Osteocyte (in vitro differentiated cells): ENCODE measurements around the gene SLC43A3. TPM values are rescaled to one million over a fixed set of nuclear protein-coding genes. Genes with fewer than 3 reads are reported as not detected.

Experiments
- DNase-seq: peaks from one replicate; pipeline ENCODE4 v3.0.0; 2021; ENCODE audit warnings: mixed read lengths; ENCODE audit not compliant: unreplicated experiment; ENCODE audit errors: extremely low spot score
- H3K27ac Mint-ChIP-seq: one replicate; pipeline ENCODE4 v1.8.0; 2021; ENCODE audit warnings: mild to moderate bottlenecking, mixed read lengths; ENCODE audit not compliant: unreplicated experiment
- H3K27me3 Mint-ChIP-seq: one replicate; pipeline ENCODE4 v1.8.0; 2021; ENCODE audit warnings: mixed read lengths; ENCODE audit not compliant: unreplicated experiment
- H3K36me3 Mint-ChIP-seq: one replicate; pipeline ENCODE4 v1.8.0; 2021; ENCODE audit warnings: mixed read lengths; ENCODE audit not compliant: unreplicated experiment
- H3K4me1 Mint-ChIP-seq: one replicate; pipeline ENCODE4 v1.8.0; 2021; ENCODE audit warnings: mixed read lengths; ENCODE audit not compliant: unreplicated experiment
- H3K4me3 Mint-ChIP-seq: one replicate; pipeline ENCODE4 v1.8.0; 2021; ENCODE audit warnings: mild to moderate bottlenecking, moderate library complexity, mixed read lengths; ENCODE audit not compliant: unreplicated experiment
- H3K9me3 Mint-ChIP-seq: one replicate; pipeline ENCODE4 v1.8.0; 2021; ENCODE audit warnings: mixed read lengths; ENCODE audit not compliant: unreplicated experiment
- total RNA-seq: library from RNA; stranded (reverse); gene quantifications from 2 replicates; pipeline ENCODE4 v1.2.1, GENCODE V29; 2021
- TF ChIP-seq, protein P1 (sequence below): fragments of 200-600 bp; sonication (generic); IDR thresholded peaks from 2 replicates; pipeline ENCODE4 v1.5.0; 2021; ENCODE audit warnings: antibody characterized with exemption, mild to moderate bottlenecking, moderate library complexity

SLC43A3 gene
- total RNA-seq, 1 donor from 2014 or later: 14.9 TPM

DNA sequence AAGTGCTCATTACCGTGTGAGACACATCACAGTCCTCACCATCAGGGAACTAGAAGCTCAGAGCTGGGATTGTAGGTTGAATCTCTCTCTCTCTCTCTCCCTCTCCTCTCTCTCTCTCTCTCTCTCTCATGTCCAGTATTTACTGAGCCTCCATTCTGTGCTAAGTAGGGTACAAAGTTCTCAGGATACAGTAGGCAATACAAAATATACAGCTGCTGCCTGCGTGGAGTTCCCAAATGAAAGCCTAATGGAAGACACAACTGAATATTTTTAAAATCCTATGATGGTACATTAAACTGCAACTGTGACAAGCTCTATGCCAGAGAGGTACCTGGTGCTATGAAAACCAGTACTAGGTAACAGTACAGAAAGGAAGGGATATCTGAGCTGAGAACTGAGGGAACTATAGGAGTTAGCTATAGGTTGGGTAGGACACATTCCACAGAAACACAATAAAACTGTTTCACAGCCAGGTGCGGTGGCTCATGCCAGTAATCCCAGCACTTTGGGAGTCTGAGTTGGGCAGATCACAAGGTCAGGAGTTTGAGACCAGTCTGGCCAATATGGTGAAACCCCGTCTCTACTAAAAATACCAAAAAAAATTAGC lies 26.8 kb downstream of the SLC43A3 start:
- no peak overlapping the region for H3K27ac Mint-ChIP-seq
- no peaks in the 10 kb centered on the region for H3K36me3 Mint-ChIP-seq
- TF ChIP-seq, protein P1, sequence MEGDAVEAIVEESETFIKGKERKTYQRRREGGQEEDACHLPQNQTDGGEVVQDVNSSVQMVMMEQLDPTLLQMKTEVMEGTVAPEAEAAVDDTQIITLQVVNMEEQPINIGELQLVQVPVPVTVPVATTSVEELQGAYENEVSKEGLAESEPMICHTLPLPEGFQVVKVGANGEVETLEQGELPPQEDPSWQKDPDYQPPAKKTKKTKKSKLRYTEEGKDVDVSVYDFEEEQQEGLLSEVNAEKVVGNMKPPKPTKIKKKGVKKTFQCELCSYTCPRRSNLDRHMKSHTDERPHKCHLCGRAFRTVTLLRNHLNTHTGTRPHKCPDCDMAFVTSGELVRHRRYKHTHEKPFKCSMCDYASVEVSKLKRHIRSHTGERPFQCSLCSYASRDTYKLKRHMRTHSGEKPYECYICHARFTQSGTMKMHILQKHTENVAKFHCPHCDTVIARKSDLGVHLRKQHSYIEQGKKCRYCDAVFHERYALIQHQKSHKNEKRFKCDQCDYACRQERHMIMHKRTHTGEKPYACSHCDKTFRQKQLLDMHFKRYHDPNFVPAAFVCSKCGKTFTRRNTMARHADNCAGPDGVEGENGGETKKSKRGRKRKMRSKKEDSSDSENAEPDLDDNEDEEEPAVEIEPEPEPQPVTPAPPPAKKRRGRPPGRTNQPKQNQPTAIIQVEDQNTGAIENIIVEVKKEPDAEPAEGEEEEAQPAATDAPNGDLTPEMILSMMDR: no peak
- H3K4me3 Mint-ChIP-seq: no peak overlapping the region
- no peaks in the 10 kb centered on the region for H3K9me3 Mint-ChIP-seq
- peaks cover 6% of the 10 kb centered on the region for H3K27me3 Mint-ChIP-seq
- no peak for DNase-seq
- H3K4me1 Mint-ChIP-seq: no peaks in the 10 kb centered on the region

DNA sequence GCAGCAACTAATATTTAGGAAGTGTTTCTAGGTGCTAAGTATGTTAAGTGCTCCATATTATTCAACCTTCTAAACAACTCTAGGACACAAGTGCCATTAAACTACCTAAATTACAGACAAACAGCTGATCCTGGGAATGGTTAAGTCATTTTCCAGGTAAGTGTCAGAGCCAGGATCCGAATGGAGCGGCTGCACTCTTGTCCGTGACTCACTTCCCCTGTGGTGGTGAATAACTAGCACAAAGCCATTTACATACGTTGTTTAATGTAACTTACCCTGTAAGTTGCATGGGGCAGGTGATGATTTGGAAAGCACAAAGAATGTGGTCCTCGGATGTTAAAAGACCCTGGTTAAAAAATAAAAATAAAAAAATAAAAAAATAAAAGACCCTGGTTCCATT lies 27.7 kb downstream of the SLC43A3 start:
- H3K27ac Mint-ChIP-seq: no peak overlapping the region
- no peak overlapping the region for H3K4me3 Mint-ChIP-seq
- TF ChIP-seq, protein P1: no peak
- H3K9me3 Mint-ChIP-seq: no peaks in the 10 kb centered on the region
- H3K27me3 Mint-ChIP-seq: peaks cover 6% of the 10 kb centered on the region
- no peaks in the 10 kb centered on the region for H3K4me1 Mint-ChIP-seq
- no peaks in the 10 kb centered on the region for H3K36me3 Mint-ChIP-seq
- DNase-seq: no peak

DNA sequence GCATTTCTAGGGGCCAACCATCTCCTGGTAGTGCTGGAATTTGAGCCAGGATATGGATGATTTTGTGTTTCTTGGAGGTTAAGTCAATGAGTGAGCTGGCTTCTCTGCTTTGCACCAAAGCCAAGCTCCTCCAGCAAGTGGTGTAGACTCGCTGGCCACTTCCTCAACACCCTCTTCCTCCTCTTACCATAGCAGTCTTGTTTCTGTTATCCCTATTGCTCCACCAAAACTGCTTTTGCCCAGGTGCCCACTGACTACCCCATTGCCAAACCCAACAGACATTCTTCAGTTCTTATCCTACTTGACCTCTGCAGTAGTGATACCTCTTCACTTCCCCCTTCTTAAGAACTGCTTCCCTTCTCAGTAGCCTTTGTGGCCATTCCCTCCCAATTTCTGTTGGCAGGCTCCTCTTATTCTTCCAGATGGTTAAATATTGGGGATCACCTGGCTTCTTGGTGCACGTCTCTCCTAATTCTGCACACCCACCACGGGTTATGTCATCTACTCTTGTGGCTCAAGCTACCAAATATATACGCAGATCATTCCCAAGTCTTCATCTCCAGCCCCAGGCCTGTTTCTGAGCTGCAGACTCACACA lies 29.4 kb downstream of the SLC43A3 start:
- Mint-ChIP-seq H3K27me3 (peaks cover 12% of the 10 kb centered on the region), H3K4me1 (no peaks in the 10 kb centered on the region), H3K36me3 (no peaks in the 10 kb centered on the region), H3K4me3 (no peak overlapping the region), H3K27ac (no peak overlapping the region), H3K9me3 (no peaks in the 10 kb centered on the region)
- TF ChIP-seq, protein P1: no peak
- DNase-seq: no peak

DNA sequence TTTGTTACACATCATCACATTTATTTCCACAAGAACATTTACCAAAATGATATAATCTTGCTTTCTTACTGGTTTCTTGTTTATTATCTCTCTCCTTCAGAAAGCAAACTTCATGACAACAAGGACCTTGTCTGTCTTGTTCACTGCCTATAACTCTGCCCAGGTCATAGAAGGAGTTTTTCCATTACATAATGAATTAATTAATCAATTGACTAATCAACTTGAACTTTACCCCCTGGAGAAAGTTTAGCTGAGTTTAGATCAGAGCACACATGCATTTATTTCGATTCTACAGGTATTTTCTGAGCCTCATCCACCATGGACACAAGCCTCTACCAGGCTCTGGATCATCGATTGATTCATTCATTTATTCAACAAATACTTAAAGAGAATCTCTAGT lies 30.2 kb downstream of the SLC43A3 start:
- no peaks in the 10 kb centered on the region for H3K36me3 Mint-ChIP-seq
- no peak overlapping the region for H3K4me3 Mint-ChIP-seq
- no peak overlapping the region for H3K27ac Mint-ChIP-seq
- no peaks in the 10 kb centered on the region for H3K4me1 Mint-ChIP-seq
- H3K27me3 Mint-ChIP-seq: peaks cover 16% of the 10 kb centered on the region
- H3K9me3 Mint-ChIP-seq: no peaks in the 10 kb centered on the region
- DNase-seq: no peak
- TF ChIP-seq, protein P1: no peak

DNA sequence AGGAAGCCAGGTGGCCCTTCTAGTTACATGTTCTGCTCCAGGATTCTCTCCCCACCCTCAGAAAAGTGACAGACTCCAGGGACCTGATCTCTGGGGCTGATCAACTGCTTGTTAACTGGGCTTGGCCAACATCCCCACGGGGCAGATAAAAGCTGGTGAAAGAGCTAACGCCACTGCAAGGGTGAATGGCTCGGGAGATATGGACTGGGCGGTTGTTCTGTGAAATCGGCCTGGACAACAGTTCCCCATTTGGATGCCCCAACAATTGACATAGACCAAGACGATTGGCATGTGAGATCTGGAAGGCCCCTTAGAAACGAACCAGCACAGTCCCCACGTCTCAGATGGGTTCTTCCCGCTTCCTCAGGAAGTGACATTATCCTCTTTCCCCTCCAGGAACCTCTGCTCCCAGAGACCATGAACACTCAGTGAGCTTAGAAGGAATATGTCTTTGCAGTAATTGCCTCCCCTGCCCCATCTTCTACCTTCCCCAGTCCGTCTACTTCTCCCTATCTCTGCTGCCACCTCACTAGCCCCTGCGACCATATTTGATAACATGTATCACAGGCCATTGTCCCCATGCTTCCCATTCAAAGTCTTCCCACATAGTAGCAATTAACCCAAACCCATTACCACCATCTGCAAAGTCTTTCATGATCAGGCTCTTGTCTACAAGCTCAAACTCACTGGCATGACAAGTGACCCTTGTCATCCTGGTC lies 30.9 kb downstream of the SLC43A3 start:
- no peak for DNase-seq
- Mint-ChIP-seq H3K27ac (no peak overlapping the region), H3K4me3 (no peak overlapping the region), H3K36me3 (no peaks in the 10 kb centered on the region), H3K4me1 (no peaks in the 10 kb centered on the region), H3K9me3 (no peaks in the 10 kb centered on the region), H3K27me3 (peaks cover 21% of the 10 kb centered on the region)
- TF ChIP-seq, protein P1: no peak
